ENCODE results near the gene MAN2B2. TPM values are rescaled to one million over a fixed set of nuclear protein-coding genes. Genes with fewer than 3 reads are reported as not detected.

Gene MAN2B2
- total RNA-seq, 1 donor from 2014 or later: 39.1 TPM

DNA sequence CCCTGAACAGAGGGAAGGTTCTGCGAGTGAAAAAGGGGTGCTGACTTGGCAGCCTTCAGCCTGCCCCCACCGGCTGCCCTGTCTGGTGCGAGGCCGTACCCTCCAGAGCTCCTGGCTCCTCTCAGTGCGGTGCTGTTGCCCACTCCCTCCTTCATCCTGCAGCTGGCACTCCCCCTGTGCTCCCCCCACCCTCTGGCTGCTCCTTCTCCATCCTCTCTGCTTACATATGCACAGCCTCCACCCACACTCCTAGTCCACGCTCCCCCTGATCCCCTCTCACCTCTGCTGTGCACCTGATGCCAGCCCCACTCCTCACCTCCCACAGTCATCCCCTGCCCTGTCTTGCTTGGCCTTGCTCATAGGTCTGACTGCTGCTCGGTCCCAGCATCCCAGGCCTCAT lies 9.9 kb downstream of the MAN2B2 start:
- no peaks in the 10 kb centered on the region for H3K4me1 Mint-ChIP-seq (ENCODE audit: unreplicated experiment)
- no peaks in the 10 kb centered on the region for H3K27me3 Mint-ChIP-seq (ENCODE audit: unreplicated experiment)
- no peak overlapping the region for H3K4me3 Mint-ChIP-seq (ENCODE audit: unreplicated experiment)
- TF ChIP-seq CTCF (IDR thresholded peaks at IDR 0.05): no peak
- no peak for DNase-seq (ENCODE audit: extremely low spot score, unreplicated experiment)
- H3K36me3 Mint-ChIP-seq (ENCODE audit: unreplicated experiment): peaks cover 12% of the 10 kb centered on the region
- H3K9me3 Mint-ChIP-seq (ENCODE audit: unreplicated experiment): no peaks in the 10 kb centered on the region
- no peak overlapping the region for H3K27ac Mint-ChIP-seq (ENCODE audit: unreplicated experiment)

DNA sequence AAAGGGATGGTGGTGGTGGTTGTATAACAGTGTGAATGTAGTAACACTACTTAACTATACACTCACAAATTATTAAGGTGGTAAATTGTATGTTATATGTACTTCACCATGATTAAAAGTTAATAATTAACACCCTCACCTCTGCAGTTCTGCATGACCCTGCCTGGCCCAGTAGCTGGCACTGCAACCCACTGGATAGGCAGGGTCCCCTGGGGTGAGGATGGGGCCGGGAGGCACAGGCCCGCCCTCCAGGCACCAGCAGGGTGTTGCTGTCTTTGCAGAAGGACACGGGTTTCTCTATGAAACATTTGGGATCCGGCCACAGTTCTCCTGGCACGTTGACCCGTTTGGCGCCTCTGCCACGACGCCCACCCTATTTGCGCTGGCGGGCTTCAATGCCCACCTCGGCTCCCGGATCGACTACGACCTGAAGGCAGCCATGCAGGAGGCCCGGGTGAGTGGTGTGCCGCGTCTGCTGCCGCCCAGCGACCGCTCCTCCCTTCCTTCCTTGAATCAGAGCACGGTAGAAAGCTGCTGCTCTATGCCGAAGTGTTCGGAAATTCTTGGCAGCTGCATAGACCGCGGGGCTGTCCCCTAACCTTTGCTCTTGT lies 11.8 kb downstream of the MAN2B2 start:
- Mint-ChIP-seq H3K9me3 (ENCODE audit: unreplicated experiment) (no peaks in the 10 kb centered on the region), H3K36me3 (ENCODE audit: unreplicated experiment) (peaks cover 6% of the 10 kb centered on the region), H3K27me3 (ENCODE audit: unreplicated experiment) (no peaks in the 10 kb centered on the region), H3K27ac (ENCODE audit: unreplicated experiment) (no peak overlapping the region), H3K4me3 (ENCODE audit: unreplicated experiment) (no peak overlapping the region), H3K4me1 (ENCODE audit: unreplicated experiment) (no peaks in the 10 kb centered on the region)
- TF ChIP-seq CTCF (IDR thresholded peaks at IDR 0.05): no peak
- DNase-seq (ENCODE audit: extremely low spot score, unreplicated experiment): no peak

DNA sequence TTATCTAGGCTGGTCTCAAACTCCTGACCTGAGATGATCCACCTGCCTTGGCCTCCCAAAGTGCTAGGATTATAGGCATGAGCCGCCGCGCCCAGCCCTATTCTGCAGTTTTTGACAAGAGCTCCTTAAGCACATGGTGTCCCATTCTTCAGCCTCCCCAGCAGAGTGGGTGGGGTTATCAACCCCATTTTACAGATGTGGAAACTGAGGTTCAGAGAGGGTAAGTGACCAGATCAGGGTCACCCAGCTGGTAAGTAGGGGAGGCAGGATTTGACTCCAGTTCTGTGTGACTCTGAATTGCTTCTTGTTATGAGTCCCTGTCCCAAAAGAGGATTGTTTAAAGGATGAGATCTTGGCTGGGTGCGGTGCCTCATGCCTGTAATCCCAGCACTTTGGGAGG lies 14.5 kb downstream of the MAN2B2 start:
- Mint-ChIP-seq H3K9me3 (ENCODE audit: unreplicated experiment) (no peaks in the 10 kb centered on the region), H3K36me3 (ENCODE audit: unreplicated experiment) (peaks cover 4% of the 10 kb centered on the region), H3K27me3 (ENCODE audit: unreplicated experiment) (no peaks in the 10 kb centered on the region), H3K27ac (ENCODE audit: unreplicated experiment) (no peak overlapping the region), H3K4me1 (ENCODE audit: unreplicated experiment) (no peaks in the 10 kb centered on the region), H3K4me3 (ENCODE audit: unreplicated experiment) (no peak overlapping the region)
- no peak for DNase-seq (ENCODE audit: extremely low spot score, unreplicated experiment)
- TF ChIP-seq CTCF (IDR thresholded peaks at IDR 0.05): no peak

GRCh38 chr4:6591313-6591712 lies 16.3 kb downstream of the MAN2B2 start:
- no peak for DNase-seq (ENCODE audit: extremely low spot score, unreplicated experiment)
- Mint-ChIP-seq H3K4me1 (ENCODE audit: unreplicated experiment) (no peaks in the 10 kb centered on the region), H3K4me3 (ENCODE audit: unreplicated experiment) (no peak overlapping the region), H3K27ac (ENCODE audit: unreplicated experiment) (no peak overlapping the region), H3K36me3 (ENCODE audit: unreplicated experiment) (peaks cover 3% of the 10 kb centered on the region), H3K27me3 (ENCODE audit: unreplicated experiment) (no peaks in the 10 kb centered on the region), H3K9me3 (ENCODE audit: unreplicated experiment) (no peaks in the 10 kb centered on the region)
- TF ChIP-seq CTCF (IDR thresholded peaks at IDR 0.05): no peak

DNA sequence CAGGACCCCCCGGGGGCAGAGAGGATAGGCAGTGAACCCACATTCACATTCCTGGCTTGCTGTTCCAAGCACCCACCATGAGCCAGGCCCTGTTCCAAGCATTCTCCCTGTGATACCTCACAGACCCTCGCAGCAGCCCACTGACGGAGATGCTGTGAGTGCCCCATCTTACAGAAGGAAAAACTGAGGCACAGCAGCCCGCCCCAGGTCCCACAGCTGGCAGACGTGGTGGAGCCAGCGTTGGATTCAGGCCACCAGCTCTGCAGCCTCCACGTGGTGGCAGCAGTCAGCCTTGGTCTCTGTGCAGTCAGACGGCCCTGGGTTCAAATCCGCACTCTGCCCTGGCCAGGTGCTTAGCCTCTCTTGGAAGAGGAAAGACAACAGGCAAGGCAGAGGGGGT lies 16.8 kb downstream of the MAN2B2 start:
- TF ChIP-seq CTCF (IDR thresholded peaks at IDR 0.05): no peak
- Mint-ChIP-seq H3K4me3 (ENCODE audit: unreplicated experiment) (no peak overlapping the region), H3K36me3 (ENCODE audit: unreplicated experiment) (peaks cover 3% of the 10 kb centered on the region), H3K27me3 (ENCODE audit: unreplicated experiment) (no peaks in the 10 kb centered on the region), H3K9me3 (ENCODE audit: unreplicated experiment) (no peaks in the 10 kb centered on the region), H3K27ac (ENCODE audit: unreplicated experiment) (no peak overlapping the region), H3K4me1 (ENCODE audit: unreplicated experiment) (no peaks in the 10 kb centered on the region)
- DNase-seq (ENCODE audit: extremely low spot score, unreplicated experiment): no peak
